Neural cell (in vitro differentiated cells): ENCODE results near the gene SPATA6L. TPM values are rescaled to one million over a fixed set of nuclear protein-coding genes. Genes with fewer than 3 reads are reported as not detected.

Experiments used
- polyA plus RNA-seq: library from polyadenylated mRNA; depleted of rRNA; stranded (reverse); fragments of >200 nt; gene quantifications from 2 replicates; pipeline ENCODE4 v1.2.3, GENCODE V29; 2014

Gene SPATA6L
- polyA plus RNA-seq, 1 donor from 2014 or later, result 0.89 TPM

Other genes with a start within 250 kb of the SPATA6L start
- 27.6 and 30.8 TPM in 2 replicates for gene SLC1A1, start 176.0 kb downstream of the SPATA6L start, polyA plus RNA-seq
- gene PLPP6, start 4.2 kb downstream of the SPATA6L start, polyA plus RNA-seq, result 22.3 and 26.3 TPM in 2 replicates
- gene CDC37L1, start 13.1 kb upstream of the SPATA6L start, polyA plus RNA-seq, result 25.0 and 34.7 TPM in 2 replicates
- gene AK3, start 74.7 kb upstream of the SPATA6L start, polyA plus RNA-seq, result 65.9 and 73.7 TPM in 2 replicates
- 4.2 and 7.5 TPM in 2 replicates for gene RCL1, start 126.5 kb upstream of the SPATA6L start, polyA plus RNA-seq